Fibroblast of lung (primary cell): ENCODE measurements around the gene S1PR2. TPM values are rescaled to one million over a fixed set of nuclear protein-coding genes. Genes with fewer than 3 reads are reported as not detected.
"Not testable (repeated sequence)": the region's sequence is repeated elsewhere in the genome, so short reads cannot be mapped to it uniquely, and the experiment has no call there.

Experiments
- DNase-seq, 2 donors: peaks; one replicate each; pipeline versions ENCODE4 v3.0.0 to v3.0.0-alpha.2; 2010; ENCODE audit warnings: low read depth in 2 of 2
- H2AFZ ChIP-seq: 2 replicates; pipeline ENCODE4 v1.5.1; 2012; ENCODE audit warnings: low read length, control low read depth, inconsistent platforms
- H3K27ac ChIP-seq: 2 replicates; pipeline ENCODE4 v1.5.1; 2011; ENCODE audit warnings: low read length, control low read depth; ENCODE audit not compliant: insufficient read depth
- H3K27me3 ChIP-seq: 2 replicates; pipeline ENCODE4 v1.5.1; 2011; ENCODE audit warnings: mild to moderate bottlenecking, low read length; ENCODE audit not compliant: control insufficient read depth, insufficient read depth
- H3K36me3 ChIP-seq: 2 replicates; pipeline ENCODE4 v1.5.1; 2011; ENCODE audit warnings: low read length; ENCODE audit not compliant: control insufficient read depth, insufficient read depth
- H3K4me1 ChIP-seq: 2 replicates; pipeline ENCODE4 v1.5.1; 2011; ENCODE audit warnings: low read length; ENCODE audit not compliant: control insufficient read depth, insufficient read depth; ENCODE audit errors: extremely low read depth
- H3K4me2 ChIP-seq: 2 replicates; pipeline ENCODE4 v1.5.1; 2011; ENCODE audit warnings: low read length, control low read depth; ENCODE audit not compliant: insufficient read depth; ENCODE audit errors: extremely low read depth
- H3K4me3 ChIP-seq, 4 experiments: fragments of 200-600 bp in 1 of 4; sonication (generic) in 1 of 4; replicated peaks in 1 of 4; 2 replicates each; pipeline ENCODE4 v1.5.1; 2011 to 2016; ENCODE audit warnings: low read length in 4 of 4, low read depth in 3 of 4, mild to moderate bottlenecking in 3 of 4, control low read depth in 2 of 4, inconsistent platforms in 1 of 4, mixed read lengths in 1 of 4; ENCODE audit not compliant: insufficient read depth in 1 of 4; ENCODE audit errors: control extremely low read depth in 1 of 4
- H3K79me2 ChIP-seq: 2 replicates; pipeline ENCODE4 v1.5.1; 2012; ENCODE audit warnings: mild to moderate bottlenecking, low read length, inconsistent platforms; ENCODE audit not compliant: control insufficient read depth, insufficient read depth
- H3K9ac ChIP-seq: 2 replicates; pipeline ENCODE4 v1.5.1; 2011; ENCODE audit warnings: mild to moderate bottlenecking, low read length, control low read depth; ENCODE audit not compliant: insufficient read depth
- H3K9me3 ChIP-seq: 2 replicates; pipeline ENCODE4 v1.5.1; 2012; ENCODE audit warnings: low read depth, low read length; ENCODE audit not compliant: control insufficient read depth, insufficient read depth
- H4K20me1 ChIP-seq: 2 replicates; pipeline ENCODE4 v1.5.1; 2011; ENCODE audit warnings: low read length; ENCODE audit not compliant: control insufficient read depth, insufficient read depth; ENCODE audit errors: extremely low read depth
- CTCF ChIP-seq, 2 donors: IDR thresholded peaks in 1 of 2; conservative IDR thresholded peaks in 1 of 2; 1 replicate in 1 of 2; 2 replicates in 1 of 2; pipeline ENCODE4 v1.5.1; 2011 to 2012; ENCODE audit warnings: low read length in 2 of 2, control low read depth in 1 of 2, inconsistent platforms in 1 of 2, low read depth in 1 of 2, mild to moderate bottlenecking in 1 of 2
- EZH2 ChIP-seq: IDR thresholded peaks from 2 replicates; pipeline ENCODE4 v1.5.1; 2012; ENCODE audit warnings: low read length, control low read depth, mild to moderate bottlenecking; ENCODE audit errors: missing control alignments
- polyA plus RNA-seq, 2 donors: library from polyadenylated mRNA; depleted of rRNA in 1 of 2; stranded (reverse) in 1 of 2; unstranded in 1 of 2; fragments of >200 nt; gene quantifications; 2 replicates each; pipeline ENCODE4 v1.2.1, GENCODE V29; 2011 to 2012; ENCODE audit warnings: missing spikeins in 1 of 2
- total RNA-seq: library from RNA; depleted of rRNA; stranded (reverse); fragments of >200 nt; gene quantifications from 2 replicates; pipeline ENCODE4 v1.2.1, GENCODE V29; 2014

Gene S1PR2
- total and polyA plus RNA-seq, 2 donors (not counting 1 experiment from before 2014, with no cell fraction given), result 25.9 to 30.4 TPM

DNA sequence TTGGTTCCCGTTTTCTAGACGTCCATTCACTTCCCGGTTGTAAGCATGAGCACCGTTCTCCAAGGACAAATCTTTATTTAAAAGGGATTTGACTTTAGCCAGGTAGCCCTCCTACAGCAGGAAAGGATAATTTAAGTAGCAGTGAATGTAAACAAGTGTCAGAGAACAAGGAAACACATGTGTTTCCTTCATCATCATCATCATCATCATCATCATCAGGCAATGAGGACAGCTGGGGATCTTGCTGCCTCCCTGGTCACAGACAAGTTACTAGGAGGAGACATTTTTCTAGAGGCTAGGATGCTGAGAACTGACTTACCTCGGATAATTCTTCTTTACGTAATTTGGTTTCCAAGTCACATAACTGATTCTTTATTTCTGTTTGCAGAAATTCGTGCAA, 50.7 kb downstream of the S1PR2 start:
- H3K36me3 ChIP-seq, result peaks cover 21% of the 10 kb centered on the region
- H3K79me2 ChIP-seq, result peaks cover 28% of the 10 kb centered on the region

DNA sequence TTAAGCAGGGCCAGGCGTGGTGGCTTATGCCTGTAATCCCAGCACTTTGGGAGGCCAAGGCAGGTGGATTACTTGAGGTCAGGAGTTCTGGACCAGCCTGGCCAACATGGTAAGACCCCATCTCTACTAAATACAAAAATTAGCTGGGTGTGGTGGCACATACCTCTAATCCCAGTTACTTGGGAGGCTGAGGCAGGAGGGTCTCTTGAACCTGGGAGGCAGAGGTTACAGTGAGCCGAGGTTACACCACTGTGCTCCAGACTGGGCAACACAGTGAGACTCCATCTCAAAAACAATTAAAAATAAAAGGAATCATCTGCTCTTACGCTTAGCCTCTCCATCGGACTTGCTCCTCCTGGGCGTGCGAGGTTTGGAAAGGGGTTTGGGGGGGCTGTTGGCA, 51.1 kb downstream of the S1PR2 start:
- not testable (repeated sequence) for H2AFZ ChIP-seq, H3K4me3 ChIP-seq, H3K27ac ChIP-seq, H3K9me3 ChIP-seq, H3K27me3 ChIP-seq, H3K4me2 ChIP-seq, DNase-seq, H4K20me1 ChIP-seq, H3K9ac ChIP-seq, H3K4me1 ChIP-seq
- peaks cover 21% of the 10 kb centered on the region for H3K36me3 ChIP-seq
- peaks cover 25% of the 10 kb centered on the region for H3K79me2 ChIP-seq

More for the DNA sequence above, 50.7 kb downstream of the S1PR2 start:
- H3K4me3 ChIP-seq, result no peak overlapping the region
- H3K27me3 ChIP-seq, result no peaks in the 10 kb centered on the region
- no peak overlapping the region for H3K4me2 ChIP-seq
- no peaks in the 10 kb centered on the region for H4K20me1 ChIP-seq
- H3K4me1 ChIP-seq, result no peaks in the 10 kb centered on the region
- DNase-seq, result no peak
- H3K27ac ChIP-seq, result no peak overlapping the region
- H3K9me3 ChIP-seq, result no peaks in the 10 kb centered on the region
- TF ChIP-seq CTCF (conservative IDR thresholded peaks at IDR 0.05 in 1 of 2, IDR thresholded peaks at IDR 0.05 in 1 of 2; ENCODE audit: low read depth in 1 of 2, low read length in 2 of 2), result no peak
- TF ChIP-seq EZH2, result no peak
- no peak overlapping the region for H2AFZ ChIP-seq
- H3K9ac ChIP-seq, result no peak overlapping the region

- no peak overlapping the region for H2AFZ ChIP-seq
- TF ChIP-seq CTCF (conservative IDR thresholded peaks at IDR 0.05 in 1 of 2, IDR thresholded peaks at IDR 0.05 in 1 of 2; ENCODE audit: low read depth in 1 of 2, low read length in 2 of 2) (no peak), EZH2 (no peak)
- no peak overlapping the region for H3K4me3 ChIP-seq
- H4K20me1 ChIP-seq, result no peaks in the 10 kb centered on the region
- H3K4me2 ChIP-seq, result no peak overlapping the region
- H3K27ac ChIP-seq, result no peak overlapping the region
- H3K27me3 ChIP-seq, result no peaks in the 10 kb centered on the region
- no peaks in the 10 kb centered on the region for H3K4me1 ChIP-seq
- H3K9ac ChIP-seq, result no peak overlapping the region
- DNase-seq, result peak; percentile 24 to 50
- H3K9me3 ChIP-seq, result no peaks in the 10 kb centered on the region
- H3K79me2 ChIP-seq, result no peaks in the 10 kb centered on the region
- peaks cover 16% of the 10 kb centered on the region for H3K36me3 ChIP-seq
Observed at GRCh38 chr19:10173527-10173926, 57.6 kb downstream of the S1PR2 start.

Other genes starting within 250 kb of the S1PR2 start
- gene COL5A3, start 220.8 kb downstream of the S1PR2 start, total RNA-seq, result 0.77 and 1.2 TPM in 2 replicates
- gene COL5A3, start 220.8 kb downstream of the S1PR2 start, polyA plus RNA-seq, result 0.56 and 33.7 TPM in 2 replicates
- gene RDH8, start 217.8 kb downstream of the S1PR2 start, total RNA-seq, result not detected in 2 replicates
- 0.06 TPM in 1 of 2 replicates, not detected in the other for gene RDH8, start 217.8 kb downstream of the S1PR2 start, polyA plus RNA-seq
- 25.7 and 29.4 TPM in 2 replicates for gene SHFL, start 145.0 kb downstream of the S1PR2 start, total RNA-seq
- 17.0 and 29.0 TPM in 2 replicates for gene SHFL, start 145.0 kb downstream of the S1PR2 start, polyA plus RNA-seq
- gene ANGPTL6, start 128.7 kb downstream of the S1PR2 start, total RNA-seq, result 0.26 and 0.33 TPM in 2 replicates
- 0.12 and 0.14 TPM in 2 replicates for gene ANGPTL6, start 128.7 kb downstream of the S1PR2 start, polyA plus RNA-seq
- 22.6 and 26.5 TPM in 2 replicates for gene PPAN, start 125.0 kb downstream of the S1PR2 start, total RNA-seq
- gene PPAN, start 125.0 kb downstream of the S1PR2 start, polyA plus RNA-seq, result 15.3 and 19.7 TPM in 2 replicates
- 2.6 and 3.3 TPM in 2 replicates for gene P2RY11, start 119.6 kb downstream of the S1PR2 start, total RNA-seq
- gene P2RY11, start 119.6 kb downstream of the S1PR2 start, polyA plus RNA-seq, result 0.68 and 0.88 TPM in 2 replicates
- 296 and 385 TPM in 2 replicates for gene EIF3G, start 111.4 kb downstream of the S1PR2 start, total RNA-seq
- gene EIF3G, start 111.4 kb downstream of the S1PR2 start, polyA plus RNA-seq, result 169 and 236 TPM in 2 replicates
- gene DNMT1, start 36.4 kb downstream of the S1PR2 start, total RNA-seq, result 22.6 and 33.7 TPM in 2 replicates
- gene DNMT1, start 36.4 kb downstream of the S1PR2 start, polyA plus RNA-seq, result 36.7 and 88.4 TPM in 2 replicates
- gene MRPL4, start 20.9 kb upstream of the S1PR2 start, total RNA-seq, result 16.7 and 17.2 TPM in 2 replicates
- gene MRPL4, start 20.9 kb upstream of the S1PR2 start, polyA plus RNA-seq, result 25.7 and 40.4 TPM in 2 replicates
- gene ICAM1, start 39.8 kb upstream of the S1PR2 start, total RNA-seq, result 8.9 and 15.9 TPM in 2 replicates
- gene ICAM1, start 39.8 kb upstream of the S1PR2 start, polyA plus RNA-seq, result 6.9 and 15.2 TPM in 2 replicates
- gene ICAM4, start 55.6 kb upstream of the S1PR2 start, total RNA-seq, result 1.8 and 4.1 TPM in 2 replicates
- 0.42 and 0.58 TPM in 2 replicates for gene ICAM4, start 55.6 kb upstream of the S1PR2 start, polyA plus RNA-seq
- gene ICAM5, start 58.6 kb upstream of the S1PR2 start, total RNA-seq, result 1.8 and 2.5 TPM in 2 replicates
- 0.47 and 0.55 TPM in 2 replicates for gene ICAM5, start 58.6 kb upstream of the S1PR2 start, polyA plus RNA-seq
- 0.51 and 0.66 TPM in 2 replicates for gene ZGLP1, start 78.5 kb upstream of the S1PR2 start, total RNA-seq
- 0.35 TPM in 2 replicates for gene ZGLP1, start 78.5 kb upstream of the S1PR2 start, polyA plus RNA-seq
- gene FDX2, start 84.7 kb upstream of the S1PR2 start, total RNA-seq, result 14.1 and 21.0 TPM in 2 replicates
- 14.0 and 20.8 TPM in 2 replicates for gene FDX2, start 84.7 kb upstream of the S1PR2 start, polyA plus RNA-seq
- gene RAVER1, start 102.2 kb upstream of the S1PR2 start, total RNA-seq, result 4.9 and 5.6 TPM in 2 replicates
- 2.3 and 4.3 TPM in 2 replicates for gene RAVER1, start 102.2 kb upstream of the S1PR2 start, polyA plus RNA-seq
- gene ICAM3, start 108.3 kb upstream of the S1PR2 start, total RNA-seq, result 4.3 and 5.1 TPM in 2 replicates
- 4.5 and 7.1 TPM in 2 replicates for gene ICAM3, start 108.3 kb upstream of the S1PR2 start, polyA plus RNA-seq
- 72.4 and 95.5 TPM in 2 replicates for gene TYK2, start 149.2 kb upstream of the S1PR2 start, total RNA-seq
- 17.4 and 24.0 TPM in 2 replicates for gene TYK2, start 149.2 kb upstream of the S1PR2 start, polyA plus RNA-seq
- 108 and 129 TPM in 2 replicates for gene CDC37, start 172.2 kb upstream of the S1PR2 start, total RNA-seq
- gene CDC37, start 172.2 kb upstream of the S1PR2 start, polyA plus RNA-seq, result 266 and 342 TPM in 2 replicates
- gene PDE4A, start 189.2 kb upstream of the S1PR2 start, total RNA-seq, result 3.1 and 4.1 TPM in 2 replicates
- 3.6 and 4.9 TPM in 2 replicates for gene PDE4A, start 189.2 kb upstream of the S1PR2 start, polyA plus RNA-seq